ENCODE results near the gene SRD5A1.
A peak's percentile ranks its signal among the peaks of the same experiment; 100 is the strongest.
"Not testable (repeated sequence)": the region's sequence is repeated elsewhere in the genome, so short reads cannot be mapped to it uniquely, and the experiment has no call there.

SRD5A1 gene

GRCh38 chr5:6623941-6624340 lies 9.3 kb upstream of the SRD5A1 start:
- no peak overlapping the region for H3K4me3 Mint-ChIP-seq
- no peak for ATAC-seq
- H3K4me1 Mint-ChIP-seq: peaks cover 23% of the 10 kb centered on the region
- DNase-seq: no peak
- H3K27me3 Mint-ChIP-seq: no peaks in the 10 kb centered on the region
- H3K27ac Mint-ChIP-seq: peak overlapping the region in 1 of 2 donors; percentile 48
- peaks cover 5% of the 10 kb centered on the region in 2 donors for H3K9me3 Mint-ChIP-seq

GRCh38 chr5:6626508-6626907 lies 6.7 kb upstream of the SRD5A1 start:
- Mint-ChIP-seq H3K4me3 (no peak overlapping the region), H3K27me3 (no peaks in the 10 kb centered on the region), H3K27ac (no peak overlapping the region), H3K9me3 (peaks cover 5% of the 10 kb centered on the region in 2 donors), H3K4me1 (peaks cover 44% of the 10 kb centered on the region)
- no peak for ATAC-seq
- no peak for DNase-seq

GRCh38 chr5:6631441-6631840 lies 1.8 kb upstream of the SRD5A1 start:
- Mint-ChIP-seq H3K27me3 (no peaks in the 10 kb centered on the region), H3K9me3 (no peaks in the 10 kb centered on the region)

GRCh38 chr5:6632324-6632887 lies 834 bp upstream of the SRD5A1 start:
- peak overlapping the region; percentile 99 to 100 for H3K4me3 Mint-ChIP-seq
- H3K9me3 Mint-ChIP-seq: no peaks in the 10 kb centered on the region
- H3K4me1 Mint-ChIP-seq: peaks cover 46% of the 10 kb centered on the region
- peak overlapping the region; percentile 100 for H3K27ac Mint-ChIP-seq
- DNase-seq (no peak), ATAC-seq (peak; percentile 30)
- H3K27me3 Mint-ChIP-seq: no peaks in the 10 kb centered on the region

More at GRCh38 chr5:6631441-6631840, 1.8 kb upstream of the SRD5A1 start:
- H3K4me3 Mint-ChIP-seq: peak overlapping the region; percentile 99 to 100
- DNase-seq (no peak), ATAC-seq (no peak)
- peaks cover 50% of the 10 kb centered on the region for H3K4me1 Mint-ChIP-seq
- H3K27ac Mint-ChIP-seq: peak overlapping the region; percentile 14 to 76

- no peak for DNase-seq
- peaks cover 45% of the 10 kb centered on the region for H3K4me1 Mint-ChIP-seq
Measured at GRCh38 chr5:6633469-6634245, 417 bp downstream of the SRD5A1 start.

GRCh38 chr5:6634306-6634705 lies 1.1 kb downstream of the SRD5A1 start:
- H3K4me1 Mint-ChIP-seq: peaks cover 38% of the 10 kb centered on the region
- H3K4me3 Mint-ChIP-seq: peak overlapping the region; percentile 99 to 100
- ATAC-seq (no peak), DNase-seq (no peak)
- peak overlapping the region; percentile 94 to 97 for H3K27ac Mint-ChIP-seq
- H3K9me3 Mint-ChIP-seq: no peaks in the 10 kb centered on the region
- H3K27me3 Mint-ChIP-seq: no peaks in the 10 kb centered on the region

More at GRCh38 chr5:6633469-6634245, 417 bp downstream of the SRD5A1 start:
- H3K27ac Mint-ChIP-seq: peak overlapping the region; percentile 100
- H3K4me3 Mint-ChIP-seq: peak overlapping the region; percentile 99 to 100
- peak; percentile 73 for ATAC-seq
- no peaks in the 10 kb centered on the region for H3K9me3 Mint-ChIP-seq
- no peaks in the 10 kb centered on the region for H3K27me3 Mint-ChIP-seq

- Mint-ChIP-seq H3K4me3 (no peak overlapping the region), H3K9me3 (no peaks in the 10 kb centered on the region), H3K4me1 (peaks cover 32% of the 10 kb centered on the region), H3K27me3 (no peaks in the 10 kb centered on the region), H3K27ac (no peak overlapping the region)
- no peak for DNase-seq
- ATAC-seq: no peak
Measured at GRCh38 chr5:6634788-6635430, 1.7 kb downstream of the SRD5A1 start.

- no peaks in the 10 kb centered on the region for H3K9me3 Mint-ChIP-seq
- no peak for DNase-seq
- no peaks in the 10 kb centered on the region for H3K27me3 Mint-ChIP-seq
- ATAC-seq: no peak
- H3K27ac Mint-ChIP-seq: peak overlapping the region in 1 of 2 donors; percentile 43
- H3K4me3 Mint-ChIP-seq: no peak overlapping the region
- H3K4me1 Mint-ChIP-seq: peaks cover 19% of the 10 kb centered on the region
Measured at GRCh38 chr5:6636293-6636692, 3.1 kb downstream of the SRD5A1 start.

- DNase-seq (no peak), ATAC-seq (no peak)
- H3K27me3 Mint-ChIP-seq: no peaks in the 10 kb centered on the region
- H3K4me1 Mint-ChIP-seq: peaks cover 14% of the 10 kb centered on the region
- H3K9me3 Mint-ChIP-seq: no peaks in the 10 kb centered on the region
- H3K27ac Mint-ChIP-seq: peak overlapping the region in 1 of 2 donors; percentile 7
- H3K4me3 Mint-ChIP-seq: no peak overlapping the region
Measured at GRCh38 chr5:6637022-6637421, 3.8 kb downstream of the SRD5A1 start.

- ATAC-seq (no peak), DNase-seq (no peak)
- Mint-ChIP-seq H3K27me3 (no peaks in the 10 kb centered on the region), H3K4me1 (peaks cover 9% of the 10 kb centered on the region), H3K4me3 (no peak overlapping the region), H3K27ac (no peak overlapping the region), H3K9me3 (no peaks in the 10 kb centered on the region)
Measured at GRCh38 chr5:6637590-6637989, 4.3 kb downstream of the SRD5A1 start.

- no peaks in the 10 kb centered on the region for H3K27me3 Mint-ChIP-seq
- no peaks in the 10 kb centered on the region for H3K9me3 Mint-ChIP-seq
- peaks cover 6% of the 10 kb centered on the region for H3K4me1 Mint-ChIP-seq
- ATAC-seq: no peak
- H3K4me3 Mint-ChIP-seq: no peak overlapping the region
- DNase-seq: no peak
- H3K27ac Mint-ChIP-seq: no peak overlapping the region
Measured at GRCh38 chr5:6638236-6638635, 5.0 kb downstream of the SRD5A1 start.

GRCh38 chr5:6642655-6643054 lies 9.4 kb downstream of the SRD5A1 start:
- Mint-ChIP-seq H3K9me3 (no peaks in the 10 kb centered on the region), H3K4me1 (no peaks in the 10 kb centered on the region), H3K27me3 (no peaks in the 10 kb centered on the region), H3K27ac (no peak overlapping the region), H3K4me3 (no peak overlapping the region)
- DNase-seq: no peak
- ATAC-seq: no peak

GRCh38 chr5:6644794-6645241 lies 11.6 kb downstream of the SRD5A1 start:
- H3K27me3 Mint-ChIP-seq: no peaks in the 10 kb centered on the region
- ATAC-seq: no peak
- no peak for DNase-seq
- no peaks in the 10 kb centered on the region for H3K4me1 Mint-ChIP-seq
- H3K9me3 Mint-ChIP-seq: peaks cover 3 to 5% of the 10 kb centered on the region in 2 donors
- H3K4me3 Mint-ChIP-seq: no peak overlapping the region
- no peak overlapping the region for H3K27ac Mint-ChIP-seq

- H3K9me3 Mint-ChIP-seq, H3K4me1 Mint-ChIP-seq: not testable (repeated sequence)
Measured at GRCh38 chr5:6645571-6646362, 12.5 kb downstream of the SRD5A1 start.

GRCh38 chr5:6649186-6649585 lies 15.9 kb downstream of the SRD5A1 start:
- H3K27me3 Mint-ChIP-seq: no peaks in the 10 kb centered on the region
- no peaks in the 10 kb centered on the region for H3K4me1 Mint-ChIP-seq
- no peak overlapping the region for H3K27ac Mint-ChIP-seq
- no peak for DNase-seq
- H3K9me3 Mint-ChIP-seq: peaks cover 5 to 7% of the 10 kb centered on the region in 2 donors
- no peak for ATAC-seq
- H3K4me3 Mint-ChIP-seq: no peak overlapping the region

More at GRCh38 chr5:6645571-6646362, 12.5 kb downstream of the SRD5A1 start:
- not testable (repeated sequence) for ATAC-seq, H3K4me3 Mint-ChIP-seq, H3K27me3 Mint-ChIP-seq, DNase-seq, H3K27ac Mint-ChIP-seq

All from stimulated activated naive CD8-positive, alpha-beta T cell treated with anti-CD3 and anti-CD28 coated beads, Interleukin-15, amount 100 ng/mL, for 72 hours (primary cell).